ENCODE results near the gene OR2J2.

DNA sequence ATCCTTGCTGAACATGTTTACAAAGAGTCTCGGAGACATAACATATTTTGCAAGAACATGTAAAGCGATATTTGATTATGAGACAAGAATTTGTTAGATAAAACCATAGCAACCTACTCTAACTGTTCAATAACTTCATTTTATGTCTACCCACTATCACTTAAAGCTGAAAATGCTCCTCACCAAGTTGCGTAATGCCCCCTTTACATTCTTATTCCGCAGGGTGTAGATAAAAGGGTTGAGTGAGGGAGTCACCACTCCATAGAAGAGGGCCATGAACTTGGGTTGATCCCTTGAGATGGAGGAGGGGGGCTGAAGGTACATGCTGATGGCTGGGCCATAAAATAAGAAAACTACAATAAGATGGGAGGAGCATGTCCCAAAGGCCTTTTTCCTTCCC is 33.0 kb upstream of the OR2J2 start:
- TF ChIP-seq CREM (CRISPR knock-in tag; IDR thresholded peaks at IDR 0.05), result no peak
- no peak for TF ChIP-seq JUN (CRISPR knock-in tag; IDR thresholded peaks at IDR 0.05)
- TF ChIP-seq, protein P1, sequence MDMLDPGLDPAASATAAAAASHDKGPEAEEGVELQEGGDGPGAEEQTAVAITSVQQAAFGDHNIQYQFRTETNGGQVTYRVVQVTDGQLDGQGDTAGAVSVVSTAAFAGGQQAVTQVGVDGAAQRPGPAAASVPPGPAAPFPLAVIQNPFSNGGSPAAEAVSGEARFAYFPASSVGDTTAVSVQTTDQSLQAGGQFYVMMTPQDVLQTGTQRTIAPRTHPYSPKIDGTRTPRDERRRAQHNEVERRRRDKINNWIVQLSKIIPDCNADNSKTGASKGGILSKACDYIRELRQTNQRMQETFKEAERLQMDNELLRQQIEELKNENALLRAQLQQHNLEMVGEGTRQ (CRISPR knock-in tag; IDR thresholded peaks at IDR 0.05), result no peak

Data from WTC11 (cell line).